RKO (cell line): ENCODE results near the gene CUBN.

ENCODE experiments used
- DNase-seq: peaks from one replicate; pipeline ENCODE4 v3.0.0-alpha.2; 2016; ENCODE audit warnings: low spot score

CUBN gene

GRCh38 chr10:16820421-16820820 lies 309.2 kb downstream of the CUBN start:
- DNase-seq: no peak

DNA sequence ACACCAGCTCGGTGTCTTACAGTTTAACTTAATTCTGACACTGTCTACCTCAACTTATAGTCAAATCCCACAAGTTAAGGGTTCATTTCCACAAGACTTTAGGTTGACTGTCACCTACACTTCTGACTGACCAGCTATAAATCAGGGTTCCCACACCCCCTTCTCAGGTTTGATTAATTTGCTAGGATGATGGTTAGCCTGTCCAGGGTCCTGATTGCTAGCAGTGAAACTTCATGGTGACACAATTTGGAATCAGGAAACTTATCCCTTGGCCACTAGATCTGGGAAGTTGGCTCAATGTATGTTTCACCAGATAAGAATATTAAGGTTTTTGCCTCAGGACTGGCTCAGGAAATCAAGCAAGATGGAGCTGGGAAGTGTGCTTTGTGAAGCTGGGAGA lies 309.6 kb downstream of the CUBN start:
- DNase-seq: no peak

GRCh38 chr10:16819436-16819835 lies 310.2 kb downstream of the CUBN start:
- no peak for DNase-seq

GRCh38 chr10:16819026-16819425 lies 310.6 kb downstream of the CUBN start:
- DNase-seq: no peak

- peak; percentile 100 for DNase-seq
These were observed 312.2 kb downstream of the CUBN start, which contains the start of gene RSU1 for GRCh38 chr10:16817125-16818019. Gene RSU1 (minus strand): TSS chr10:16817424. CDS start chr10:16817081, 343 bp downstream.

DNA sequence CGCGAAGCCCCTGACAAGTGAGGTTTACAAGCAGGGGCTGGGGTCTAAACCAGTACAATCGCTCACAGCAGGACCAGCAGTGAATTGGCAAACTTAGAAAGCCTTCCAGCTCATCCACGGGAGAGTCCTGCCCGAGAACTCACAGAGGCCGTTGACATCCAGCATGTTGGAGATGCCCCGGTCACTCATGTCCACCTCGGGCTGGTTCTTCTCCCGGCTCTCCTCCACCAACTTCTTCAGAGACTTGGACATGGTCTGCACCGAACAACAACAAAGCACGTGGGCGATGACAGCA lies 312.8 kb downstream of the CUBN start:
- peak; percentile 70 for DNase-seq

DNA sequence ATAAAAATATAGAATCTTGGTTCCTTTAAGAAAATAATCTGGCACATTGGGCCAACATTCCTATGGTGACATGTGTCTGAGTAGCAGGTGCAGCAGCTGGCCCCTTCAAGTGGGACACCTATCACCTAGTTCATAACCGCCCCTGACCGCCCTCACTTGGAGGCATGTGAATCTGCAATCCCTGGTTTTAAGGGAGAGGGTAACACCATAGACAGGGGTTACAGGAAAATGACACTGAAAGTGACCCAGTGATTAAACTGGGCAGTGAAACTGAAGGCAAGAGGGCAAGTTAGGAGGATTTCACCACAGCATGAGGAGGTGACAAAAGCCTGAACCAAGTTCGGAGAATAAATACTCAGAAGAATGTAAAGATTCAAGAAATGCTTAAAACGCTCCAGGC lies 313.4 kb downstream of the CUBN start:
- peak; percentile 18 for DNase-seq

GRCh38 chr10:16814012-16814411 lies 315.6 kb downstream of the CUBN start:
- DNase-seq: no peak

DNA sequence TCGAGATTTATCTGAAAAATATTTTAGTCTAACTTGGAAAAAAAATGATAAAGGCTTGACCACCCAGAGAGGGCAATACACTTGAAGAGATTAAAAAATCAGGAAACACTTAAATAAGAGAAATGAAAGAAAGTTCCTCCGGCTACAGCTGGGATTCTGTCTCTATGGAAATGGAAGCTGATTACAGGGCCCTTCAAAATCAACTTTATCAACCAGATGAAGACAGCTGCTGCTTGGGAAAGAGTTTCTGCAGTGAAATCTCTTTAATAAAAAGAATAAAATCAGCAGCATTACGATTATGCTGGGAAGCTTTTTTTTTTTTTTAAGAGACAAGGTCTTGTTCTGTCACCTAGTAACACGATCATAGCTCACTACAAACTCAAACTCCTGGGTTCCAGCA lies 316.9 kb downstream of the CUBN start:
- no peak for DNase-seq

GRCh38 chr10:16811765-16812164 lies 317.8 kb downstream of the CUBN start:
- DNase-seq: no peak

- DNase-seq: no peak
These were observed 318.3 kb downstream of the CUBN start for GRCh38 chr10:16811292-16811691.

DNA sequence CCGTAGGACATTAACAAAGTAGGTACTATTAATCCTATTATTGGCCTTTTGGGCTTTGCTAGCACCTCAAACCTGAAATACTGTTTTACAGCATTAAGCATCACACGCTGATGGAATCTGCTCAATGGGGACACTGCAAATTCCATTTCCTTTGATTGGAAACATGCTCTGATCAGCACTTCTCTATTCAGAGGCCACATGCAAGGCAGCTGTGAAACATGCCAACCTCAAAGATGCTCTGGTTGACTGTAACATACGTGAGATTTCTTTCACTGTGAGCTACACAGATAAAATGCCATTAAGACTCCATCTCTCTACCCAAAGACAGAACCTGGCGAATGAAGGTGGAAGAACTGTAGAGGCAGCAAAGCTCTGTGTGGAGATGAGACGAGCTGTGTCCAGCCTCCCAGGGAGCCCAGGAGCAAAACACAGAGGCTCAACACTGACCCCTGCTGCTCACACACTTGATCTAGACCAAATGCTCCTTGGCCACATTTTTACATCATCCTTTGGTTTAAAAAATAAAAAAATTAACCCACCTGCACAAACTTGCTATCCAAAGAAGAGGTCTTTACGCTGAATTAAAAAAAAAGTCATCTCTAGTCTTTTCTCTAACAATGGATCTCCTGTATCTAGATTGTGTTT lies 320.4 kb downstream of the CUBN start:
- peak; percentile 58 for DNase-seq

DNA sequence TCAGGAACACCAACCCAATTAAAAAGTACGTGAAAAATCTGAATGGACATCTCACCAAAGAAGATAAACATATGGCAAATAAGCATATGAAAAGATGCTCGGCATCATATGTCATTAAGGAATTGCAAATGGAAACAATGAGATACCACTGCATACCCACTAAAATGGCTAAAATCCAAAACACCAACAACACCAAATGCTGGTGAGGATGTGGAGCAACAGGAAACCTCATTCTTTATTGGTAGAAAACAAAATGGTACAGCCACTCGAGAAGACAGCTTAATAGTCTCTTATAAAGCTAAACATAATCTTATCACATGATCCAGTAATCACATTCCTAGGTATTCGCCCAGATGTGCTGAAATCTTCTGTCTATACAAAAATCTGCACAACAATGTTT lies 325.5 kb downstream of the CUBN start:
- DNase-seq: no peak

- no peak for DNase-seq
These were observed 326.1 kb downstream of the CUBN start for GRCh38 chr10:16803464-16803863.

GRCh38 chr10:16799621-16800020 lies 330.0 kb downstream of the CUBN start:
- DNase-seq: no peak

- DNase-seq: no peak
These were observed 331.0 kb downstream of the CUBN start for GRCh38 chr10:16798571-16798970.

GRCh38 chr10:16795410-16796073 lies 334.1 kb downstream of the CUBN start:
- DNase-seq: no peak

- no peak for DNase-seq
These were observed 335.6 kb downstream of the CUBN start for GRCh38 chr10:16794005-16794404.

DNA sequence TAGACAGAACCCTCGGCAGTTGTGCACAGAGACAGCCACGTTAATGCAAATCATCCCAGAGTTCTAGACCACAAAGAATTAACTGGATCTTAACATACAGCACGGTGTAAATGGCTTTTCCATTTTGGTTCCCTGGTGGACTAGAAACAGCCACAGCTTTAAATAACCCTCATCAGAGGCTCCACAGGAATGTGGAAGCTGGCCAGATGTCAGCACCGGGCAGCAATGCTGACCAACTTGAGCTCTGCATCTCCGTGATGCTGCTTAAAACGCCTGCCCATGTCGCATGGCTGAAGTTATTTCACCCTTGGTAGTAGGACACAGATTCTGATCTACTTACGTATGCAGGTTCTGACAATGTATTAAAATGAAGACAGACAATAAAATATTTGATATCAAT lies 336.9 kb downstream of the CUBN start:
- no peak for DNase-seq

GRCh38 chr10:16789765-16790164 lies 339.8 kb downstream of the CUBN start:
- DNase-seq: no peak

DNA sequence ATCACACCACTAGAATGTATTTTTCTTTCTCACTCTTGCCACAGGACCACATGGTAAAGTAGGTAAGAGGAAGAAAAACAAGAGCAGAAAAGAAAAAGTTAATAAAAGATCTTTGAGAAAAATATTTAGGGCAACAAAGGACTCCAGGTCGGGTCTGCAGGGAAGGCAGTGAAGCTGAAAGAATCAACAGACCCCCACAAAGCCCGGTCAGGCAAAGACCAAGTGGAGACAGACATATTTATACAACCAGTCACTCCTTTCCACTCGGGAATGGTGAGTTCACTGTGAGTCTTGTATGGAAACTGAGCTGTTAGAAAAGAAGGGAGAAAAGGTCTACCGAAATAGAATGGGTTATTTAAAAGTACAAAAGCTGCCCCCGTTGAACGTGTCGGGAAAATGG lies 340.4 kb downstream of the CUBN start:
- no peak for DNase-seq

DNA sequence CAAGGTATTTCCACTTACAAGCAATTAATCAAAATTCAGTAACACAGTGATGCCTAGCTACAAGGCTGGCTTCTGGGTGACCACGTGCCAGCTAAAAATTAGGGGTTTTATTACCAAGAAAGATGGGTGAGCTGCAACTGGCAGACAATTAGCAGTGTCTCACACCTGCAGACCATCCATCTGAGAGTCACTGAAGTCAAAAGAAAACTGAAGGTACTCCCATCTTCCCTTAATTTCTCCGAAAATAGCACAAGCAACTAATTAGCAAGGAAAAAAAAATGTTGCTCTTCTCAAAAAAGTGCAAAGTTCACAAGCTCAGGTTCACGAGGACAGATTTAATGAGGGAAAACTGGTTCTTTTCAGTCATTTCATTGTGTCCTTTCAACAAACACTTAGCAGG lies 340.8 kb downstream of the CUBN start:
- DNase-seq: no peak

DNA sequence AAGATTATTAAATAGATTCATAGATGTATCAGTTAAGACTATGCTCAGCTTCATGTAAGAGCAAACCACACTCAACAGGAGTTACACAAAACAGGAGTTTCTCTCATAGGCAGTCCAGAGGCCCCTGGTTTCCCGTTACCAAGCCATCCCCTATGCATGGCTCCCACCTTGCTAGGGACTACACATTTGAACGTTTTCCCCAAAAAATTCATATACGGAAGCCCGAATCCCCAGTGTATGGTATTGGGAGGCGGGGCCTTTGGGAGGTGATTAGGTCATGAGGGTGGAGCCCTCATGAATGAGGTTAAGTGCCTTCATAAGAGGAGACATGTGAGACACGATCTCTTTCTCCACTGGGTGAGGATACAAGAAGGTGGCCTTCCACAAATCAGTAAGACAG lies 341.5 kb downstream of the CUBN start:
- no peak for DNase-seq
